SK-N-MC (cell line): ENCODE data around the gene EIF6.
"Not testable (repeated sequence)": the region's sequence is repeated elsewhere in the genome, so short reads cannot be mapped to it uniquely, and the experiment has no call there.

Experiments used
- DNase-seq: peaks from one replicate; pipeline ENCODE4 v3.0.0-alpha.2; 2011; ENCODE audit warnings: low read depth, low spot score
- H3K27ac ChIP-seq: fragments of 200-600 bp; sonication (generic); 2 replicates; pipeline ENCODE4 v1.5.1; 2016; ENCODE audit warnings: mixed run types
- H3K36me3 ChIP-seq: fragments of 200-600 bp; sonication (generic); 2 replicates; pipeline ENCODE4 v1.6.1; 2017; ENCODE audit warnings: antibody characterized with exemption, low read length, mixed read lengths; ENCODE audit not compliant: insufficient read depth
- H3K4me3 ChIP-seq: fragments of 200-600 bp; sonication (generic); 2 replicates; pipeline ENCODE4 v1.5.1; 2016
- H3K9ac ChIP-seq: fragments of 200-600 bp; sonication (generic); 2 replicates; pipeline ENCODE4 v1.8.0; 2017; ENCODE audit warnings: mixed run types, mixed read lengths; ENCODE audit not compliant: insufficient read length
- H3K9me3 ChIP-seq: fragments of 200-600 bp; sonication (generic); 2 replicates; pipeline ENCODE4 v1.6.1; 2017; ENCODE audit warnings: low read depth, mild to moderate bottlenecking, antibody characterized with exemption, low read length, moderate library complexity, mixed read lengths
- EZH2 ChIP-seq: fragments of 200-600 bp; sonication (generic); IDR thresholded peaks from one replicate; pipeline ENCODE4 v1.6.1; 2017; ENCODE audit warnings: antibody characterized with exemption
- FOXP2 ChIP-seq: optimal IDR thresholded peaks from 2 replicates; pipeline ENCODE3; 2011; ENCODE audit warnings: mild to moderate bottlenecking, moderate library complexity; ENCODE audit not compliant: insufficient read depth; ENCODE audit errors: extremely low read length, control extremely low read depth
- POLR2AphosphoS5 ChIP-seq: IDR thresholded peaks from 2 replicates; pipeline ENCODE4 v1.6.1; 2012; ENCODE audit warnings: mild to moderate bottlenecking, low read depth, low read length, borderline replicate concordance

EIF6 gene

DNA sequence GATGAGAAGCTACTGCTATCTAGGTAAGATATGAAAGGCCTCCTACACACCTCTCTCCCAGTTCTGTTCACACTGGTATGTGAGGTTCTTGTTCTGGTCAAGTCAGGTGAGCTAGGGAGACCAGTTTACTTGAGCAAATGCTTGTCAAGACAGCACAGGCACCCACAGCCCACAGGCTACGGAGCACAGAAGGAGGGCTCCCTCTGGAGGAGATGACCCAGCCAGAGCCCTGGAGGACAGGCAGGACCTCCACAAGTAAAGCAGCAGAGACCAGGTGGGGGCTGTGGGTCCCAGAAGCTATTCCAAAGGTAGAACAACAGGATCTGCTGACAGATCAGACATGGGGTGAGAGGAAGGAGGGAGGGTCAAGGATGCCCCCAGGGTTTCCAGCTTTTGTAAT lies 19.8 kb downstream of the EIF6 start:
- no peak for DNase-seq
- H3K4me3 ChIP-seq: no peak overlapping the region
- H3K27ac ChIP-seq: no peak overlapping the region
- no peaks in the 10 kb centered on the region for H3K9me3 ChIP-seq
- no peak overlapping the region for H3K9ac ChIP-seq
- TF ChIP-seq EZH2 (no peak), POLR2AphosphoS5 (no peak), FOXP2 (no peak)
- no peaks in the 10 kb centered on the region for H3K36me3 ChIP-seq

- no peak overlapping the region for H3K27ac ChIP-seq
- no peak for TF ChIP-seq FOXP2
- TF ChIP-seq POLR2AphosphoS5: no peak
- no peak for TF ChIP-seq EZH2
- no peak for DNase-seq
- no peak overlapping the region for H3K4me3 ChIP-seq
- no peaks in the 10 kb centered on the region for H3K36me3 ChIP-seq
- no peak overlapping the region for H3K9ac ChIP-seq
- H3K9me3 ChIP-seq: no peaks in the 10 kb centered on the region
Measured at GRCh38 chr20:35263532-35264341, 20.8 kb downstream of the EIF6 start.

GRCh38 chr20:35262731-35263531 lies 21.6 kb downstream of the EIF6 start:
- H3K4me3 ChIP-seq, H3K9ac ChIP-seq, DNase-seq, H3K27ac ChIP-seq, H3K36me3 ChIP-seq, H3K9me3 ChIP-seq: not testable (repeated sequence)

DNA sequence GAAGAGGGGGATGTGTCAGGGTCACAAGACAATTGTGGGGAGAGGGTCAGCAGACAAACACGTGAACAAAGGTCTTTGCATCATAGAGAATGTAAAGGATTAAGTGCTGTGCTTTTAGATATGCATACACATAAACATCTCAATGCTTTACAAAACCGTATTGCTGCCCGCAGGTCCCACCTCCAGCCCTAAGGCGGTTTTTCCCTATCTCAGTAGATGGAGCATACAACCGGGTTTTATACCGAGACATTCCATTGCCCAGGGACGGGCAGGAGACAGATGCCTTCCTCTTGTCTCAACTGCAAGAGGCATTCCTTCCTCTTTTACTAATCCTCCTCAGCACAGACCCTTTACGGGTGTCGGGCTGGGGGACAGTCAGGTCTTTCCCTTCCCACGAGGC lies 22.3 kb downstream of the EIF6 start:
- not testable (repeated sequence) for H3K4me3 ChIP-seq, H3K27ac ChIP-seq, H3K9ac ChIP-seq, DNase-seq, H3K9me3 ChIP-seq, H3K36me3 ChIP-seq

- no peak for TF ChIP-seq POLR2AphosphoS5
- no peak for TF ChIP-seq EZH2
- TF ChIP-seq FOXP2: no peak
- DNase-seq: no peak
- H3K9me3 ChIP-seq: no peaks in the 10 kb centered on the region
- H3K36me3 ChIP-seq: no peaks in the 10 kb centered on the region
- no peak overlapping the region for H3K4me3 ChIP-seq
- H3K27ac ChIP-seq: no peak overlapping the region
- H3K9ac ChIP-seq: no peak overlapping the region
Measured at GRCh38 chr20:35260426-35260825, 24.1 kb downstream of the EIF6 start.

- H3K27ac ChIP-seq: no peak overlapping the region
- no peaks in the 10 kb centered on the region for H3K9me3 ChIP-seq
- no peaks in the 10 kb centered on the region for H3K36me3 ChIP-seq
- DNase-seq: no peak
- H3K4me3 ChIP-seq: no peak overlapping the region
- H3K9ac ChIP-seq: no peak overlapping the region
- TF ChIP-seq EZH2 (no peak), FOXP2 (no peak), POLR2AphosphoS5 (no peak)
Measured at GRCh38 chr20:35257175-35257909, 27.2 kb downstream of the EIF6 start.

DNA sequence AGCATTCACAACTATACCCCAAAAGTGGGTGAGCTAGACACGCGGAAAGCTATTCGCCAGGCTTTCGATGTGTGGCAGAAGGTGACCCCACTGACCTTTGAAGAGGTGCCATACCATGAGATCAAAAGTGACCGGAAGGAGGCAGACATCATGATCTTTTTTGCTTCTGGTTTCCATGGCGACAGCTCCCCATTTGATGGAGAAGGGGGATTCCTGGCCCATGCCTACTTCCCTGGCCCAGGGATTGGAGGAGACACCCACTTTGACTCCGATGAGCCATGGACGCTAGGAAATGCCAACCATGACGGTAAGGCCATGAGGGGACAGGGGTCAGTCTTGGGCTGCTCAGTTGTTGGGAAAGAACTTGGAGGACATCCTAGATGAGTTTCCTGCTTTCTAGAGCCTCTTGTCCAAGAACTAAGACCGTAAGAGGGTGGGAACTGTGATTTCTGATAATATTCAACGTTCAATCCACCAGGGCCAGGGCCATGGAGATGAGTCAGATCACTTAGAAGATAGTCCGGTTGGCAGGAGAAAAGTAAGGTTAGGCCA lies 30.0 kb downstream of the EIF6 start:
- no peak for DNase-seq
- no peak overlapping the region for H3K9ac ChIP-seq
- TF ChIP-seq FOXP2: no peak
- TF ChIP-seq POLR2AphosphoS5: no peak
- TF ChIP-seq EZH2: no peak
- no peak overlapping the region for H3K27ac ChIP-seq
- H3K4me3 ChIP-seq: no peak overlapping the region
- H3K9me3 ChIP-seq: no peaks in the 10 kb centered on the region
- no peaks in the 10 kb centered on the region for H3K36me3 ChIP-seq

GRCh38 chr20:35253010-35253409 lies 31.6 kb downstream of the EIF6 start:
- H3K4me3 ChIP-seq: no peak overlapping the region
- no peak for DNase-seq
- no peak for TF ChIP-seq EZH2
- no peak for TF ChIP-seq POLR2AphosphoS5
- TF ChIP-seq FOXP2: no peak
- H3K27ac ChIP-seq: no peak overlapping the region
- H3K9me3 ChIP-seq: no peaks in the 10 kb centered on the region
- no peak overlapping the region for H3K9ac ChIP-seq
- no peaks in the 10 kb centered on the region for H3K36me3 ChIP-seq

GRCh38 chr20:35252598-35252997 lies 32.0 kb downstream of the EIF6 start:
- not testable (repeated sequence) for H3K9me3 ChIP-seq, DNase-seq, H3K27ac ChIP-seq, H3K36me3 ChIP-seq, H3K9ac ChIP-seq, H3K4me3 ChIP-seq
